Fibroblast of gingiva (primary cell): ENCODE results near the gene USP43.
A peak's percentile ranks its signal among the peaks of the same experiment; 100 is the strongest.
"Not testable (repeated sequence)": the region's sequence is repeated elsewhere in the genome, so short reads cannot be mapped to it uniquely, and the experiment has no call there.

ENCODE experiments used
- DNase-seq: peaks from one replicate; pipeline ENCODE4 v3.0.0-alpha.2; 2011; ENCODE audit warnings: low read depth

The USP43 gene

GRCh38 chr17:9644910-9645751, at the start of gene USP43:
TSS of gene USP43 (plus strand) at chr17:9645517. CDS start at chr17:9645633, 116 bp downstream.
- DNase-seq: no peak

- not testable (repeated sequence) for DNase-seq
Observed at GRCh38 chr17:9597638-9598037, 47.7 kb upstream of the USP43 start.

- no peak for DNase-seq
Observed at GRCh38 chr17:9598661-9599060, 46.7 kb upstream of the USP43 start.

GRCh38 chr17:9604583-9604982, 40.7 kb upstream of the USP43 start:
- DNase-seq: not testable (repeated sequence)

- DNase-seq: no peak
Observed at GRCh38 chr17:9606453-9606852, 38.9 kb upstream of the USP43 start.

GRCh38 chr17:9607058-9607457, 38.3 kb upstream of the USP43 start:
- not testable (repeated sequence) for DNase-seq

- no peak for DNase-seq
Observed at GRCh38 chr17:9611557-9611956, 33.8 kb upstream of the USP43 start.

GRCh38 chr17:9612006-9612405, 33.3 kb upstream of the USP43 start:
- DNase-seq: no peak

GRCh38 chr17:9615486-9615885, 29.8 kb upstream of the USP43 start:
- no peak for DNase-seq

GRCh38 chr17:9622961-9623360, 22.4 kb upstream of the USP43 start:
- no peak for DNase-seq

- DNase-seq: no peak
Observed at GRCh38 chr17:9628509-9628908, 16.8 kb upstream of the USP43 start.

- DNase-seq: no peak
Observed at GRCh38 chr17:9632741-9633140, 12.6 kb upstream of the USP43 start.

- DNase-seq: no peak
Observed at GRCh38 chr17:9635340-9635739, 10.0 kb upstream of the USP43 start.

GRCh38 chr17:9636501-9636900, 8.8 kb upstream of the USP43 start:
- DNase-seq: no peak

GRCh38 chr17:9640388-9640787, 4.9 kb upstream of the USP43 start:
- DNase-seq: not testable (repeated sequence)

GRCh38 chr17:9643611-9644010, 1.7 kb upstream of the USP43 start:
- no peak for DNase-seq

- DNase-seq: no peak
Observed at GRCh38 chr17:9645851-9646545, 681 bp downstream of the USP43 start.

GRCh38 chr17:9646546-9646885, 1.2 kb downstream of the USP43 start:
- no peak for DNase-seq

- no peak for DNase-seq
Observed at GRCh38 chr17:9647014-9647413, 1.7 kb downstream of the USP43 start.

- no peak for DNase-seq
Observed at GRCh38 chr17:9648521-9649110, 3.3 kb downstream of the USP43 start.

GRCh38 chr17:9658593-9659211, 13.4 kb downstream of the USP43 start:
- peak; percentile 56 for DNase-seq

- DNase-seq: no peak
Observed at GRCh38 chr17:9661027-9661426, 15.7 kb downstream of the USP43 start.

GRCh38 chr17:9663511-9663910, 18.2 kb downstream of the USP43 start:
- not testable (repeated sequence) for DNase-seq
